Effector memory CD4-positive, alpha-beta T cell (primary cell): ENCODE measurements around the gene MUC13.

Source experiments
- DNase-seq, 3 donors: peaks; one replicate each; pipeline ENCODE4 v3.0.0-alpha.2; 2020
- H3K27ac ChIP-seq: 2 replicates; pipeline ENCODE4 v1.7.0; 2013; ENCODE audit warnings: mild to moderate bottlenecking, low read length, moderate library complexity; ENCODE audit not compliant: insufficient read depth, poor library complexity, severe bottlenecking
- H3K27me3 ChIP-seq: replicated peaks from 2 replicates; pipeline ENCODE4 v1.7.0; 2013; ENCODE audit warnings: mild to moderate bottlenecking, low read length; ENCODE audit not compliant: insufficient read depth, control insufficient read depth, poor library complexity, severe bottlenecking
- H3K36me3 ChIP-seq: 2 replicates; pipeline ENCODE4 v1.7.0; 2013; ENCODE audit warnings: mild to moderate bottlenecking, low read length, moderate library complexity; ENCODE audit not compliant: control insufficient read depth, insufficient read depth
- H3K4me1 ChIP-seq: 2 replicates; pipeline ENCODE4 v1.7.0; 2013; ENCODE audit warnings: low read length, mild to moderate bottlenecking; ENCODE audit not compliant: control insufficient read depth, insufficient read depth, poor library complexity, severe bottlenecking
- H3K4me3 ChIP-seq: 2 replicates; pipeline ENCODE4 v1.7.0; 2013; ENCODE audit warnings: low read length, low read depth, mild to moderate bottlenecking; ENCODE audit not compliant: insufficient read depth, poor library complexity, severe bottlenecking
- H3K9me3 ChIP-seq: 2 replicates; pipeline ENCODE4 v1.7.0; 2013; ENCODE audit warnings: mild to moderate bottlenecking, low read length, moderate library complexity; ENCODE audit not compliant: control insufficient read depth

Gene MUC13

DNA sequence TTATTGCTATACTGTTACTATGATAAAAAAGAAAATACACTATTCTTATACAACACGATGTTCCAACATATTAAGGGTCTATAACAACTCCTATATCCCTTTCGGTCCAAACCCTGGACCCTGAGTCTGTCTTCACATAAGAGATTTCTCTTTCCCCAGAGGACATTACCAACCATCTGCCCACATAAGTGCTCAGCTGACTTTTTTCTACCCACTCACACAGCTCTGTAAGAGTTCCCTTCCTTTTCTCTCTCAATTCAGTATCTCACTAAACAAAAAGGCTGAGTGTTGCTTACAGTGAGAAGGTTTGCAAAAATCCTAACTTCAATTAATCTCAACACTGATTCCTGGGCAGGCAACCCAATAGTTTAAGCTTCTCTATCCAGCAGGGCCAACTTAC is 77.9 kb downstream of the MUC13 start:
- H3K4me1 ChIP-seq, result no peaks in the 10 kb centered on the region

More for the DNA sequence above, 77.9 kb downstream of the MUC13 start:
- Histone ChIP-seq H3K36me3 (no peaks in the 10 kb centered on the region), H3K4me3 (no peak overlapping the region), H3K9me3 (no peaks in the 10 kb centered on the region), H3K27me3 (no peaks in the 10 kb centered on the region), H3K27ac (no peak overlapping the region)
- no peak for DNase-seq
